Transverse colon (tissue), 3 donors: ENCODE measurements around the gene CDH7.

Source experiments
- CTCF ChIP-seq, 5 experiments: fragments of 200-600 bp in 3 of 5; fragments of 450-650 bp in 2 of 5; sonication (generic) in 3 of 5; IDR thresholded peaks; 1 replicate in 2 of 5; 2 replicates in 3 of 5; pipeline ENCODE4 v1.5.1; 2016 to 2017; ENCODE audit warnings: antibody characterized with exemption in 5 of 5, inconsistent platforms in 3 of 5, mild to moderate bottlenecking in 2 of 5, moderate library complexity in 1 of 5
- EP300 ChIP-seq: sonication (generic); formaldehyde crosslinking; IDR thresholded peaks from one replicate; pipeline ENCODE4 v1.6.1; 2017; ENCODE audit warnings: antibody characterized with exemption, low read depth
- POLR2A ChIP-seq: fragments of 450-650 bp; IDR thresholded peaks from one replicate; pipeline ENCODE4 v1.6.1; 2016; ENCODE audit warnings: antibody characterized with exemption, mild to moderate bottlenecking, moderate library complexity

- TF ChIP-seq EP300 (no peak), CTCF (IDR thresholded peaks at IDR 0.05) (no peak), POLR2A (no peak)
These were observed 18.8 kb downstream of the CDH7 start for GRCh38 chr18:65769652-65770051.
